HL-60 (cell line): ENCODE measurements around the gene PLSCR5.

Experiments
- DNase-seq, 2 experiments: peaks; one replicate each; pipeline ENCODE4 v3.0.0-alpha.2; 2010 to 2020; ENCODE audit warnings: low read depth in 1 of 2, low spot score in 1 of 2
- H3K27ac ChIP-seq: fragments of 250-450 bp; sonication (Bioruptor Pico); replicated peaks from 2 replicates; pipeline ENCODE4 v1.5.1; 2020; ENCODE audit warnings: mild to moderate bottlenecking, moderate library complexity
- H3K27me3 ChIP-seq: fragments of 250-450 bp; sonication (Bioruptor Pico); 2 replicates; pipeline ENCODE4 v1.5.1; 2021; ENCODE audit warnings: mild to moderate bottlenecking, moderate library complexity; ENCODE audit not compliant: insufficient read depth, poor library complexity, severe bottlenecking
- H3K4me3 ChIP-seq: replicated peaks from 2 replicates; pipeline ENCODE4 v1.5.1; 2011; ENCODE audit warnings: mild to moderate bottlenecking, control low read depth, low read length; ENCODE audit not compliant: insufficient read depth
- CTCF ChIP-seq: IDR thresholded peaks from one replicate; pipeline ENCODE4 v1.5.1; 2011; ENCODE audit warnings: low read length, control low read depth, inconsistent platforms; ENCODE audit not compliant: insufficient read depth
- GABPA ChIP-seq: IDR thresholded peaks from 2 replicates; pipeline ENCODE4 v1.6.1; 2012; ENCODE audit warnings: low read depth
- POLR2AphosphoS5 ChIP-seq: IDR thresholded peaks from 2 replicates; pipeline ENCODE4 v1.6.1; 2012; ENCODE audit warnings: low read depth
- REST ChIP-seq: IDR thresholded peaks from 2 replicates; pipeline ENCODE4 v1.6.1; 2012; ENCODE audit warnings: low read depth; ENCODE audit not compliant: insufficient replicate concordance
- SPI1 ChIP-seq: IDR thresholded peaks from 2 replicates; pipeline ENCODE4 v1.6.1; 2012; ENCODE audit warnings: low read depth, mild to moderate bottlenecking, borderline replicate concordance

PLSCR5 gene

GRCh38 chr3:146589899-146590508 is 15.1 kb downstream of the PLSCR5 start:
- H3K4me3 ChIP-seq: no peak overlapping the region
- no peak for DNase-seq
- peak; percentile 28 for TF ChIP-seq CTCF
- no peak for TF ChIP-seq POLR2AphosphoS5
- TF ChIP-seq GABPA: no peak
- H3K27ac ChIP-seq: no peak overlapping the region
- no peaks in the 10 kb centered on the region for H3K27me3 ChIP-seq

- Histone ChIP-seq H3K27me3 (no peaks in the 10 kb centered on the region), H3K4me3 (no peak overlapping the region), H3K27ac (no peak overlapping the region)
- no peak for DNase-seq
- TF ChIP-seq POLR2AphosphoS5 (no peak), GABPA (no peak), CTCF (no peak), SPI1 (no peak), REST (no peak)
Observed at GRCh38 chr3:146585156-146585555, 20.0 kb downstream of the PLSCR5 start.

GRCh38 chr3:146581951-146582467 is 23.1 kb downstream of the PLSCR5 start:
- TF ChIP-seq SPI1: no peak
- peak; percentile 92 for TF ChIP-seq POLR2AphosphoS5
- TF ChIP-seq REST: no peak
- no peak for TF ChIP-seq CTCF
- no peak for TF ChIP-seq GABPA
- DNase-seq: peak in 1 of 2 experiments; percentile 78
- H3K27ac ChIP-seq: peak overlapping the region; percentile 35
- no peaks in the 10 kb centered on the region for H3K27me3 ChIP-seq
- no peak overlapping the region for H3K4me3 ChIP-seq
